Gastroesophageal sphincter (tissue), 3 donors: Measurements from ENCODE around the gene PLA2R1.

Experiments
- POLR2A ChIP-seq, 2 donors: fragments of 450-650 bp; IDR thresholded peaks; one replicate each; pipeline ENCODE4 v1.6.1; 2017; ENCODE audit warnings: antibody characterized with exemption in 2 of 2, mild to moderate bottlenecking in 2 of 2, moderate library complexity in 1 of 2
- POLR2AphosphoS5 ChIP-seq: sonication (generic); formaldehyde crosslinking; IDR thresholded peaks from one replicate; pipeline ENCODE4 v1.6.1; 2017; ENCODE audit warnings: antibody characterized with exemption
- TF ChIP-seq, protein P1 (sequence below), 4 experiments: fragments of 200-600 bp in 2 of 4; fragments of 450-650 bp in 2 of 4; sonication (generic) in 1 of 4; IDR thresholded peaks; one replicate each; pipeline ENCODE4 v1.5.1; 2017 to 2019; ENCODE audit warnings: antibody characterized with exemption in 4 of 4, mild to moderate bottlenecking in 2 of 4, moderate library complexity in 2 of 4

GRCh38 chr2:159944874-159945273 lies 117.5 kb downstream of the PLA2R1 start:
- TF ChIP-seq, protein P1, sequence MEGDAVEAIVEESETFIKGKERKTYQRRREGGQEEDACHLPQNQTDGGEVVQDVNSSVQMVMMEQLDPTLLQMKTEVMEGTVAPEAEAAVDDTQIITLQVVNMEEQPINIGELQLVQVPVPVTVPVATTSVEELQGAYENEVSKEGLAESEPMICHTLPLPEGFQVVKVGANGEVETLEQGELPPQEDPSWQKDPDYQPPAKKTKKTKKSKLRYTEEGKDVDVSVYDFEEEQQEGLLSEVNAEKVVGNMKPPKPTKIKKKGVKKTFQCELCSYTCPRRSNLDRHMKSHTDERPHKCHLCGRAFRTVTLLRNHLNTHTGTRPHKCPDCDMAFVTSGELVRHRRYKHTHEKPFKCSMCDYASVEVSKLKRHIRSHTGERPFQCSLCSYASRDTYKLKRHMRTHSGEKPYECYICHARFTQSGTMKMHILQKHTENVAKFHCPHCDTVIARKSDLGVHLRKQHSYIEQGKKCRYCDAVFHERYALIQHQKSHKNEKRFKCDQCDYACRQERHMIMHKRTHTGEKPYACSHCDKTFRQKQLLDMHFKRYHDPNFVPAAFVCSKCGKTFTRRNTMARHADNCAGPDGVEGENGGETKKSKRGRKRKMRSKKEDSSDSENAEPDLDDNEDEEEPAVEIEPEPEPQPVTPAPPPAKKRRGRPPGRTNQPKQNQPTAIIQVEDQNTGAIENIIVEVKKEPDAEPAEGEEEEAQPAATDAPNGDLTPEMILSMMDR (IDR thresholded peaks at IDR 0.05), result no peak
- TF ChIP-seq POLR2A (IDR thresholded peaks at IDR 0.05) (no peak), POLR2AphosphoS5 (no peak)
